ENCODE measurements around the gene CTRB1. TPM values are rescaled to one million over a fixed set of nuclear protein-coding genes. Genes with fewer than 3 reads are reported as not detected.
A peak's percentile ranks its signal among the peaks of the same experiment; 100 is the strongest.

The CTRB1 gene
- total RNA-seq, 1 donor from 2014 or later = not detected

DNA sequence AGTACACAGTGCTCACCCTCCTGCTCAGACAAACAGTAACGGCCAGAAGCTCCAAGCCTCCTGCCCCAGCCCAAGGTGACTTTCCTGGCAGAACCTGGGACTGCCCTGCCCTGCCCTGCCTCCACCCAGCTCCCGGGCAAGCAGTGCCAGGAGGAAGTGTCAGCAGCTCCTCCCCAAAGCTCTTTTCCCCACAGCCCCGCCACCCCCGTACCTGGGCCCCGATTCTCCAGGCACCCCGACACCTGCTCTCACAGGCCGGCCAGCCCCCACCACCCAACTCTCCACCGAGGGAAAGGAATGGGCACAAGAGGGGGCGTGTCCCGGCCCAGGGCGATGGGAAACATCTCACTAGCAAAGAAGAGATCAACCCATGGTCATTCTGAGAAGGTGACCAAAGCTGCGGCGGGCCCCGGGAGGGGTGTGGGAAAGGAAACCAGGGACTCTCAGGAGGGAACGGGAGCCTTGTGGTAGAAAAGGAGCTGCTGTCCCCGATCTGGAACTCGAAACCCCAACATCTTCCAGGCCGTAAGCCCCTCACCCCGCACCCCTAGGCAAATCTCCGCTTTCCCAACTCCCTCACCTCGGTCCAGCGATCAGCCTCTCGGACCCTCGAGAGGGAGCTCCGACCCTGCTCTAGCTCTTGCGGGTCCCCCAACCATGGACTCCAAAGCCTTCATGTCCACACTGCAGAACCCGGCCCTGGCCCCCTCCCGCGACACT lies 31.5 kb downstream of the CTRB1 start:
- H3K4me3 ChIP-seq (ENCODE audit: low read depth, low read length) = peak overlapping the region; percentile 76
- H3K36me3 ChIP-seq (ENCODE audit: control insufficient read depth, insufficient read depth, low read length) = peaks cover 7% of the 10 kb centered on the region
- DNase-seq (ENCODE audit: low read depth) = no peak
- no peak for FAIRE-seq
- TF ChIP-seq, protein P1, sequence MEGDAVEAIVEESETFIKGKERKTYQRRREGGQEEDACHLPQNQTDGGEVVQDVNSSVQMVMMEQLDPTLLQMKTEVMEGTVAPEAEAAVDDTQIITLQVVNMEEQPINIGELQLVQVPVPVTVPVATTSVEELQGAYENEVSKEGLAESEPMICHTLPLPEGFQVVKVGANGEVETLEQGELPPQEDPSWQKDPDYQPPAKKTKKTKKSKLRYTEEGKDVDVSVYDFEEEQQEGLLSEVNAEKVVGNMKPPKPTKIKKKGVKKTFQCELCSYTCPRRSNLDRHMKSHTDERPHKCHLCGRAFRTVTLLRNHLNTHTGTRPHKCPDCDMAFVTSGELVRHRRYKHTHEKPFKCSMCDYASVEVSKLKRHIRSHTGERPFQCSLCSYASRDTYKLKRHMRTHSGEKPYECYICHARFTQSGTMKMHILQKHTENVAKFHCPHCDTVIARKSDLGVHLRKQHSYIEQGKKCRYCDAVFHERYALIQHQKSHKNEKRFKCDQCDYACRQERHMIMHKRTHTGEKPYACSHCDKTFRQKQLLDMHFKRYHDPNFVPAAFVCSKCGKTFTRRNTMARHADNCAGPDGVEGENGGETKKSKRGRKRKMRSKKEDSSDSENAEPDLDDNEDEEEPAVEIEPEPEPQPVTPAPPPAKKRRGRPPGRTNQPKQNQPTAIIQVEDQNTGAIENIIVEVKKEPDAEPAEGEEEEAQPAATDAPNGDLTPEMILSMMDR (IDR thresholded peaks at IDR 0.05; ENCODE audit: insufficient read depth, low read length, severe bottlenecking) = no peak
- H3K27me3 ChIP-seq (ENCODE audit: control insufficient read depth, insufficient read depth, low read length) = no peaks in the 10 kb centered on the region

DNA sequence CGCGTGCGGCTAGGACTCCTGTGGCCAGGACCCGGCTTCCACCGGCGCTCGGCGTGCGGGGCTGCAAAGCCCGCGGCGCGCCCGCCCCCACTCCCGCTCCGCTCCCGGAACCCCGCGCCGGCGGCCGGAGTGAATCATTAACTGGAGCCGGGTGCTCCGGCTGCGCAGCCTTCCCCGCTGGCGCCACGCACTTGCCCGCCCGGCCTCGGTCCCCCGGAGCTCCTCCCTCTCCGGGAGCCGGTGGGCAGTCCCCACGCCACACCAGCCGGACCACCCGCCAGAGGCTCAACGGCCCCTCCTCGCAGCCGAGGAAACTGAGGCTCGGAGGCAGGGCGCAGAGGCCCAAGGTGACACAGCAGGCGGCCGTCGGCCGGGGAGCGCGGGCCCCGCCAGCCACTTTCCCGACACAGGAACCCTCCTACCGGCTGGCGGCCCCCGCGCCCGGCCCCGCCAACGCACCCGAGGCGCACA lies 32.1 kb downstream of the CTRB1 start:
- FAIRE-seq (no peak), DNase-seq (ENCODE audit: low read depth) (no peak)
- Histone ChIP-seq H3K36me3 (ENCODE audit: control insufficient read depth, insufficient read depth, low read length) (peaks cover 7% of the 10 kb centered on the region), H3K4me3 (ENCODE audit: low read depth, low read length) (peak overlapping the region; percentile 76), H3K27me3 (ENCODE audit: control insufficient read depth, insufficient read depth, low read length) (no peaks in the 10 kb centered on the region)
- TF ChIP-seq, protein P1 (IDR thresholded peaks at IDR 0.05; ENCODE audit: insufficient read depth, low read length, severe bottlenecking) = no peak

DNA sequence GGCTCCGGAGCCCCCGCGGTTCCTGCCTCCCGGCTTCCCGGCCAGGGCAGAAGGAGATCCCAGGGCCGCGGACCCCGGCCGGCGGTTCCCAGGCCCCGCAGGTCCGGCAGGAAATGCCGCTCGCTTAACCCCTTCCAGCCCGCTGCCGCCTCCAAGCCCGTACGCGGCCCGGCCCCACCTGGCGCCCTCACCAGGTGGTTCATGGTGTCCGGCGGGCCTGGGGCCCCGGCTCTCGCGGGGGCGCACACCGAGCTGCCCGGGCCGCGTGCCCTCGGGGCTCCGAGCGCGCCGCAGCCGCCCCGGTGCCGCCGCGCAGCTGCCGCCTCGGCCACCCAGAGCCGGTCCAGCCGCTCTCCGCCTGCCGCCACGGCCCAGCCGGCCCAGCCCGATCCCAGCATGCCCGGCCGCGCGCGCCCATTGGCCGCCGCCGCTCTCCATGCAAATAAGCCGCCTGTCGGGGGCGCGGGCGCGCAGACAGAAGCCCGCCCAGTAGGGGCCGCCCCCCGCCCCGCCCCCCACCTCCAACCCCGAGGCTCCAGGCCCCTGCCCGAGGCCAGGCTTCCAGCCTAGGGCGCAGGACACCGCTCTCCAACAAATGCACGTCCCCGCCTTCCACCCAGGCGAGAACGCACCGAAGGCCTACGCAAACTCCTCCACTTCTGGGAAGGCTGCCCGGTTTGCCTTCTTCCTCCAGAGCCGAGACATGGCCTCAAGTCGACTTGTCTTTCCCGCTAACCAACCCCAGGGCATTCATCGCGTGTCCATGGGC lies 32.7 kb downstream of the CTRB1 start, which contains the start of gene BCAR1:
Gene BCAR1 (minus strand): TSS at position 345 of the 769 bp plus-strand sequence. CDS start 142 bp downstream, at position 203.
- H3K36me3 ChIP-seq (ENCODE audit: control insufficient read depth, insufficient read depth, low read length) = peaks cover 7% of the 10 kb centered on the region
- H3K4me3 ChIP-seq (ENCODE audit: low read depth, low read length) = peak within 1 kb of the TSS; percentile 76
- FAIRE-seq = no peak
- TF ChIP-seq, protein P1 (IDR thresholded peaks at IDR 0.05; ENCODE audit: insufficient read depth, low read length, severe bottlenecking) = peak; percentile 9
- peak; percentile 58 for DNase-seq (ENCODE audit: low read depth)
- H3K27me3 ChIP-seq (ENCODE audit: control insufficient read depth, insufficient read depth, low read length) = no peaks in the 10 kb centered on the region

DNA sequence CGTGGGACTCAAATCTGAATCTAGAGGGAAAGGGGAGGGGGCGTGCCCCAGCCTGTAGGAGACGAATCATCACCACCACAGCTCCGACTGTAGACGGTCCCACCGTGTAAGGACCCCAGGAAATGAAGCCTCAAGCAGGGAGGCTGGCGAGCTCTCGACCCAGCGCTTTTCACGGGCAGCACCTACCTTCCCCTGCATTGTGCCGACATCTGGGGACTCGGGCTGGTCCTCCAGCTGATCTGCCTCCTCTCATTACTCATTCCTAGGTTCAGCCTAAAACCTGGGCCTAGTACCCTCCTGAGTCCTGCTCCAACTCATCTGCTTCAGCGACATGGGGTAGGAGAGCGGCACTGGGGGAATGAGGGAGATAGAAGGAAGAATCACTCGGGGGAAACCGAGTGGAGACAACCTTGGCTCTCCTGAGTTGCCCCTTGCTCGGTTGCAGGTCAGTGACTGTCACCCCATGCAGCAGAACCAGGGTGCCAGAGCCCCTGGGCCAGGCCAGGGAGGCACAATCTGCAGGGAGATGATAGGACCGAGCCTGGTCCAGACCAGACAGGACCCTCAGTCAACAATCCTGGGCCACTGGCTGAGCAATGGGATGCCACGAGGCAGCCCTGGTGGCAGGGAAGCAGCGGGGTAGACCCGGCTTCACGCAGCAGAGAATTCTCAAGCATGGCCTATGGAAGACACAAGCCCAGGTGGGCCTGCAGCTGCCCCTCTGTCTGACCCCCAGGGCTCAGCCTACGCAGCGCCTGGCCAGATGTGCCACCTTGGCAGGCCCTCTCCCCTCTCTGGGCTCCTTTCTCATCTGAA lies 33.5 kb downstream of the CTRB1 start:
- H3K4me3 ChIP-seq (ENCODE audit: low read depth, low read length) = no peak overlapping the region
- H3K36me3 ChIP-seq (ENCODE audit: control insufficient read depth, insufficient read depth, low read length) = peaks cover 3% of the 10 kb centered on the region
- no peaks in the 10 kb centered on the region for H3K27me3 ChIP-seq (ENCODE audit: control insufficient read depth, insufficient read depth, low read length)
- TF ChIP-seq, protein P1 (IDR thresholded peaks at IDR 0.05; ENCODE audit: insufficient read depth, low read length, severe bottlenecking) = no peak
- FAIRE-seq = no peak
- DNase-seq (ENCODE audit: low read depth) = no peak

DNA sequence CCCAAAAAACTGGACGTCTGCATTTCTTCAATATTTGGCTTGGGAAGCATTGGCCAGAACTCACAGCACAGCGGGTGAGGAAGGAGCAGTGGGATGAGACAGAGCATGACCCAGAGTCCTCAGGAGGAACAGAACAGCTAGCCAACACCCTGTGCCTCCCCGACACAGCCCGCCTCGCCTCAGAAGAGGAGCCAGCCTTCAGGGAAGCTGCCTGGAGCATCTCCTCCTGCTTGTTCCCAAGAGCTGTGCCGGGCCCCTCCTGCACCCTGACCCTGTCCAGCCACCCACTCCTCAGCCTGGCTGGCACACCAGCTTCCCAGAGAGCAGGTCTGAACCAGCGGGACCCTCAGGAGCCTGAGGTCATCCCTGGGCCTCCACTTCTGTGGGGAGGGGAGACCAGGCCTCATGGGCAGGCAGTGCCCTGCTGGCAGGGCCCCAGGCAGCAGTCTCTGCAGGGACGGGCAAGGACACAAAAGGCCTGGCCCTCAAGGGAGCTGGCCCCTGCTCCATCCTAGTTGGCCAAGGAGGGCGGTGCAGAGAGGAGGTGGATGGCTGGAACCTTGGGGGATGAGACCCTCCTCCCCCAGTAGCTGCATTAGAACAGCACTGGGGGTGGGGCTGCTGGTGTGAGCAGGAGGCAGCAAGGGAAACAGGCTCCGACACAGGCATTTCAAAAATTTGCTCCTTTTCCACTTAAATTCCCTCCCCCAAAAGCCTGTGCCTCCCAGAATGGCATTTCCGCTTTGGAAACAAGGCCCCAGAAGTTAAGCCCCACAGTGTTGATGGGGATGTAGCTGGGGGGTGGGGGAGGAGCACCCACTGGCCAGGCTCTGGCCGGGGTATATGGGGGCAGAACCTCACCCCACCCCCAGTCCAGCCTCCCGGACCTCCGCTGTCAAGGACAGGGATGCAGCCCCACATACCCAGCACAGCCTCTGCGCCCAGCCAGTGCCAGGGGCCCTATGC lies 34.4 kb downstream of the CTRB1 start:
- FAIRE-seq = no peak

More for the DNA sequence above, 34.4 kb downstream of the CTRB1 start:
- no peak for DNase-seq (ENCODE audit: low read depth)
- H3K27me3 ChIP-seq (ENCODE audit: control insufficient read depth, insufficient read depth, low read length) = no peaks in the 10 kb centered on the region
- peaks cover 3% of the 10 kb centered on the region for H3K36me3 ChIP-seq (ENCODE audit: control insufficient read depth, insufficient read depth, low read length)
- H3K4me3 ChIP-seq (ENCODE audit: low read depth, low read length) = no peak overlapping the region
- TF ChIP-seq, protein P1 (IDR thresholded peaks at IDR 0.05; ENCODE audit: insufficient read depth, low read length, severe bottlenecking) = no peak
